Keratinocyte (primary cell): ENCODE data around the gene NOS3. TPM values are rescaled to one million over a fixed set of nuclear protein-coding genes. Genes with fewer than 3 reads are reported as not detected.

Experiments used
- DNase-seq: peaks from one replicate; pipeline ENCODE4 v3.0.0-alpha.2; 2011; ENCODE audit warnings: low read depth, missing footprints, low spot score
- FAIRE-seq: peaks from 2 replicates; lab custom pipeline; 2011; peaks lifted over from hg19 to GRCh38; lab: Jason Lieb, UNC
- H2AFZ ChIP-seq: 2 replicates; pipeline ENCODE4 v1.6.0; 2012; ENCODE audit warnings: low read length, control low read depth, inconsistent platforms; ENCODE audit not compliant: control insufficient read depth
- H3K27ac ChIP-seq: 2 replicates; pipeline ENCODE4 v1.5.1; 2011; ENCODE audit warnings: low read length; ENCODE audit not compliant: control insufficient read depth, insufficient read depth
- H3K27me3 ChIP-seq: 3 replicates; pipeline ENCODE4 v1.6.0; 2011; ENCODE audit warnings: low read length; ENCODE audit not compliant: control insufficient read depth, insufficient read depth; ENCODE audit errors: extremely low read depth
- H3K36me3 ChIP-seq, 2 experiments: 2 replicates in 1 of 2; 3 replicates in 1 of 2; pipeline ENCODE4 v1.5.1; 2011; ENCODE audit warnings: low read length in 2 of 2, mild to moderate bottlenecking in 1 of 2; ENCODE audit not compliant: control insufficient read depth in 2 of 2, insufficient read depth in 2 of 2; ENCODE audit errors: extremely low read depth in 1 of 2
- H3K4me1 ChIP-seq: 3 replicates; pipeline ENCODE4 v1.5.1; 2011; ENCODE audit warnings: low read length; ENCODE audit not compliant: control insufficient read depth, insufficient read depth; ENCODE audit errors: extremely low read depth
- H3K4me2 ChIP-seq: 3 replicates; pipeline ENCODE4 v1.6.0; 2011; ENCODE audit warnings: low read depth, low read length; ENCODE audit not compliant: control insufficient read depth, insufficient read depth; ENCODE audit errors: extremely low read depth
- H3K4me3 ChIP-seq, 3 experiments: fragments of 200-600 bp in 1 of 3; sonication (generic) in 1 of 3; 2 replicates in 2 of 3; 3 replicates in 1 of 3; pipeline ENCODE4 v1.5.1; 2011 to 2016; ENCODE audit warnings: low read length in 3 of 3, mild to moderate bottlenecking in 3 of 3, control low read depth in 2 of 3, inconsistent platforms in 1 of 3, low read depth in 1 of 3, mixed read lengths in 1 of 3, mixed run types in 1 of 3, moderate library complexity in 1 of 3; ENCODE audit not compliant: control insufficient read depth in 2 of 3, insufficient read depth in 2 of 3; ENCODE audit errors: extremely low read depth in 1 of 3
- H3K79me2 ChIP-seq: 2 replicates; pipeline ENCODE4 v1.6.0; 2012; ENCODE audit warnings: low read length; ENCODE audit not compliant: control insufficient read depth, insufficient read depth
- H3K9ac ChIP-seq: 3 replicates; pipeline ENCODE4 v1.6.0; 2011; ENCODE audit warnings: low read length; ENCODE audit not compliant: control insufficient read depth, insufficient read depth; ENCODE audit errors: extremely low read depth
- H3K9me1 ChIP-seq: 3 replicates; pipeline ENCODE4 v1.6.0; 2011; ENCODE audit warnings: low read length; ENCODE audit not compliant: control insufficient read depth, insufficient read depth; ENCODE audit errors: extremely low read depth
- H3K9me3 ChIP-seq: 2 replicates; pipeline ENCODE4 v1.5.1; 2012; ENCODE audit warnings: low read depth, low read length; ENCODE audit not compliant: control insufficient read depth
- H4K20me1 ChIP-seq: 3 replicates; pipeline ENCODE4 v1.6.0; 2011; ENCODE audit warnings: low read length; ENCODE audit not compliant: control insufficient read depth, insufficient read depth; ENCODE audit errors: extremely low read depth
- CTCF ChIP-seq, 3 experiments: IDR thresholded peaks in 1 of 3; conservative IDR thresholded peaks in 1 of 3; optimal IDR thresholded peaks in 1 of 3; 2 replicates in 2 of 3; 3 replicates in 1 of 3; pipeline versions ENCODE3 to v1.5.1; 2011; ENCODE audit warnings: low read length in 3 of 3, mild to moderate bottlenecking in 3 of 3, moderate library complexity in 2 of 3, control low read depth in 1 of 3, inconsistent platforms in 1 of 3; ENCODE audit not compliant: insufficient read depth in 2 of 3; ENCODE audit errors: extremely low read depth in 1 of 3
- EZH2 ChIP-seq: IDR thresholded peaks from one replicate; pipeline ENCODE4 v1.6.1; 2012; ENCODE audit warnings: inconsistent platforms, mild to moderate bottlenecking, low read length, moderate library complexity
- dilution Hi-C: fragments of 300-500 bp; cut with MboI; formaldehyde crosslinking; loops from one replicate; pipeline ENCODE4 v1.7.0; 2020; ENCODE audit warnings: low sequenced_read_pairs; ENCODE audit not compliant: extremely low pct_ligation_motif_present
- polyA plus RNA-seq, 5 experiments: library from polyadenylated mRNA; depleted of rRNA in 3 of 5; stranded (reverse) in 3 of 5; stranded (forward) in 1 of 5; unstranded in 1 of 5; fragments of >200 nt; gene quantifications; 1 replicate in 1 of 5; 2 replicates in 3 of 5; 3 replicates in 1 of 5; pipeline versions ENCODE4 v1.2.1 to v1.2.3, GENCODE V29; 2011 to 2012; ENCODE audit warnings: missing spikeins in 2 of 5, low read depth in 1 of 5, low replicate concordance in 1 of 5

The NOS3 gene
- polyA plus RNA-seq, 1 donor (not counting 4 experiments of a cell fraction or from before 2014, with no cell fraction given), result 0.77 TPM

DNA sequence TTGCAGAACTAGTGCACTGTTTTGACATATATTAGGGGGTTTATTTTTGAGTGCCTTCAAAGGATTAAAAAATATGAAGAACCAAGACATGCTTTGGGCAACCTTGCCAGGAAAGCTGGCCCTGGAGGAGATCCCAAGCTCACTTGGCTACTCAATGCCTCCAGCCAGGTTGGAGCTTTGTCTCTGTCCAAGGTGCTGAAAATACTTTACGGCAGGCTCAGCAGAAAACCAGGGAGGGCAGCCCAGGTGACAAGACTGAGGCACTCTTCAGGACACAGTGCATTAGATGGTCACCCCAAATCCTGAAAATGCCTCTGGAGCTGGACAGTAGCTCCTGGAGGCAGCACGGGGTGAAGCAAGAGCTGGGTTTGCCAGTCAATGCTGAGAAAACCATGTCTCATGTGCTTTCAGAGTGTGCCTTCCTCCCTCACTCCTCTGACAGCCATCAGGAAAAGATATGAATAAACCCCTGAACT lies 6.9 kb upstream of the NOS3 start:
- peaks cover 33% of the 10 kb centered on the region for H3K27me3 ChIP-seq
- no peak for TF ChIP-seq CTCF (optimal IDR thresholded peaks at IDR 0.05 in 1 of 3, IDR thresholded peaks at IDR 0.05 in 1 of 3, conservative IDR thresholded peaks at IDR 0.05 in 1 of 3; ENCODE audit: extremely low read depth in 1 of 3, insufficient read depth in 2 of 3, low read length in 3 of 3)
- TF ChIP-seq EZH2, result no peak
- H3K9ac ChIP-seq, result no peak overlapping the region
- dilution Hi-C loops, result no loop called here
- no peaks in the 10 kb centered on the region for H4K20me1 ChIP-seq
- peak; percentile 23 for DNase-seq
- H3K9me1 ChIP-seq, result no peaks in the 10 kb centered on the region
- H3K4me1 ChIP-seq, result no peaks in the 10 kb centered on the region
- FAIRE-seq, result no peak
- H3K36me3 ChIP-seq, result no peaks in the 10 kb centered on the region
- H3K4me2 ChIP-seq, result no peak overlapping the region
- no peak overlapping the region for H3K4me3 ChIP-seq
- no peak overlapping the region for H2AFZ ChIP-seq
- no peaks in the 10 kb centered on the region for H3K9me3 ChIP-seq
- no peaks in the 10 kb centered on the region for H3K79me2 ChIP-seq
- H3K27ac ChIP-seq, result no peak overlapping the region

GRCh38 chr7:150986099-150986512 lies 4.7 kb upstream of the NOS3 start:
- no peak overlapping the region for H2AFZ ChIP-seq
- no peaks in the 10 kb centered on the region for H3K79me2 ChIP-seq
- no peaks in the 10 kb centered on the region for H3K4me1 ChIP-seq
- H3K9ac ChIP-seq, result no peak overlapping the region
- TF ChIP-seq CTCF (optimal IDR thresholded peaks at IDR 0.05 in 1 of 3, IDR thresholded peaks at IDR 0.05 in 1 of 3, conservative IDR thresholded peaks at IDR 0.05 in 1 of 3; ENCODE audit: extremely low read depth in 1 of 3, insufficient read depth in 2 of 3, low read length in 3 of 3) (peak; percentile 52 to 90 (median 75)), EZH2 (no peak)
- no peak overlapping the region for H3K4me3 ChIP-seq
- peaks cover 8% of the 10 kb centered on the region for H3K9me3 ChIP-seq
- H4K20me1 ChIP-seq, result no peaks in the 10 kb centered on the region
- H3K36me3 ChIP-seq, result no peaks in the 10 kb centered on the region
- peaks cover 11% of the 10 kb centered on the region for H3K27me3 ChIP-seq
- dilution Hi-C loops, result no loop called here
- H3K4me2 ChIP-seq, result no peak overlapping the region
- DNase-seq (no peak), FAIRE-seq (no peak)
- H3K27ac ChIP-seq, result no peak overlapping the region
- no peaks in the 10 kb centered on the region for H3K9me1 ChIP-seq
